GM03348 (cell line): ENCODE data around the gene ECE1.
"Not testable (repeated sequence)": the region's sequence is repeated elsewhere in the genome, so short reads cannot be mapped to it uniquely, and the experiment has no call there.

Experiments used
- DNase-seq: peaks from one replicate; pipeline ENCODE4 v3.0.0; 2012; ENCODE audit warnings: low spot score

Gene ECE1

DNA sequence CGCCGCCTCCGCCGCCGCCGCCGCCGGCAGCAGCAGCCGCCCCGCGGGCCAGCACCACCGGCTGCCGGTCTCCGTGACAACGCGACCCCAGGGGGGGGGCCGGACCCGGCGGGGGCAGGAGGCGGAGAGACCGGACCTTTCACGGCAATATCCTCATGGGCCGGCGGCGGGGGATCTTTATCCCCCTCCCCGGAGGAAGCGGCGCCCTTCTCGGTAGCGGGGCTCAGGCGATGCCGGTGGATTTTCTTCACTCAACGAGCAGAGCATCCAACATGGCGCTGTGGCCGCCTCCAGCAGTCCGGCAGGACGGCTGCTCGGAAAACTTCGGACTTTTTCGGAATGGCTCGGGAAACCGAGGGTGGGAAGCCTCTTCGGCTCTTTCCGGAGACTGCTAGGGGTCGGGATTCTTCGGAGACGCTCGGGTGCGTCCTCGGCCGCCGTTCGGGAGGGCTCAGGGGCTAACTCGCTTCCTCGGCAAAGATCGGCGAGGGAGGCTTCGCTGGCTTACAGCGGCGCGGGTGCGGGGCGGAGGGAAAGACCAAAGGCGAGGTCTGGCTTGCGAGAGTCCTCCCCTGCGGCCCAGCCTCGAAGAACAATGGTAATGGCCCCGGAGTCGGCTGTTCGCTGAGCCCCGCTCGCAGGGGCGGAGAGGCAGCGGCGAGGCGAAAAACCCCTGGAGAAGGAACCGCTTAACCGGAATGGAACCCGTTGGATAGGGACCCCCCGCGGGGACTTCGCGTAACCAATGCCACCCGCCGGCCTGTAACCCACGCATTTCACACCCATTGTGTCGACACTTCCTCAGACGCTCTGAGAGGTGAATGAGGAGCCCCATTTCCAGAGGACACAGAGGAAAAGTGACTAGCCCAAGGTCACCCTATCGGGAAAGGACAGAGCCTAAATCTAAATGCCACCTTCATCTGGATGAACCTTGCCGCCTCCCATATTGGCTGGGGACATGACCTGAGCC lies 113.4 kb downstream of the ECE1 start, which contains the start of gene EIF4G3:
Gene EIF4G3 (minus strand): TSS at position 312 of the 970 bp plus-strand sequence. CDS start 174,155 bp downstream, outside the sequence.
- peak; percentile 96 for DNase-seq

GRCh38 chr1:21175670-21176581 lies 114.3 kb downstream of the ECE1 start:
- DNase-seq = peak; percentile 45

DNA sequence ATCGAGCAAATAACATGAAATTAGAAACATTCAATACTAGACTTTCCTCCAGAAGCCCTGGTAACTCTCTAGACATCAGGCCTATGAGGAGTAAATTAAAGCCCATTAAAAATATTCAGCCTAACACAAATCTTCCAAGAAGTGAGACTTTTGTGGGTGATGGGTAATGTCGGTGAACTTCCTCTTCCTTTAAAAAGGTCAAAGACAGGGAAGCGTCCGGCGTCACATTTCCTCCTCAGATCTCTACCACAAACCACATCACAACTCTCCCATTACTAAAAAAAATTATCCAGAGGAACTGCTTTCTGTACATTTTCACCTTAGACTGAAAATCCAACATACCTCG lies 115.0 kb downstream of the ECE1 start:
- DNase-seq = no peak

DNA sequence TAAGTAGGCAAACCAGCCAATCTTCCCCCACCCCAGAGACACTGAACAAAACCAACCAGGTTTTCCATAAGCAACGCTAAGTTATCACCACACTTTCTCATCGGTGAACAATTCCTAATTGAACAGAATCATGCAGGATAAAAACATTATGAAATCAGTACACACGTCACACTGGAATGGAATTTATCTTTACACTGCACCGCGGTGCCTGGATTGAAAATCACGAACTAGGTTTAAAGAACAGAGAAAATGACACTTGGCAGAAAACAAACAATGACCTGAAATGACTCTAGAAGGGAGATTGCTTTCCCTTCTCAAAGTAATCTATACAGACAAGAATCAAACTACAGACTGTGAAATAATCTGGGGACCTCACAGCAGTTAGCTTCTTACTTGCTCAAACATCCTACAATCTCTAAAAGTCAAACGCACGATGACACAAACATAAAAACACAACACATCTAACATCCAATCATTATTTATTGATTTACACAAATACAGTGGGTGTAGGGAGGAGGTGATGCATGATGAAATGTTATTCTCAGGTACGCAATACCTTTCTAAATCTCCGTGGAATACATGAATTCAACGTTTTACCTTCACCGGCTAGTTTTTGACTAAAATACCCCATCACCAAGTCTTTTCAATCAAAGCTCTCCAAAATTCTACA lies 115.5 kb downstream of the ECE1 start:
- peak; percentile 47 for DNase-seq

DNA sequence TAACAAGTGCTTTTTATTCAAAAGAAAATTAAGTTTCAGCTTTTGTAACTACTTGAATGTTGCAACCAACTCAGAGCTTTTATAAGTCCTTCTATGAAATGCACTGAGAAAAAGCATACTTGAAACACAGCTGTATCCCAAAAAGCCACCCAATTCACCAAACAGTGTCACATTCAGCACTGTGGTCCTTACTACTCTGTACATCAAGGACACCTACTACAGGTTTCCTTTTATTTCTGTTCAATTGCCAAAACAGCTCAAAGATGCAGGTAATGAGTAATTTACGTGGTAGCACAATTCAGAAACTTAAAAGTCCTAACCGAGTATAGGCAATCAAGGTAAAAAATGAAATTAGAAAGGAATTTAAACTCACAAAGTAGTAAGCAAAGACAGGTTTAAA lies 116.0 kb downstream of the ECE1 start:
- DNase-seq = no peak

GRCh38 chr1:21173096-21173495 lies 117.2 kb downstream of the ECE1 start:
- DNase-seq = not testable (repeated sequence)

- DNase-seq = not testable (repeated sequence)
Observed at GRCh38 chr1:21170837-21171236, 119.4 kb downstream of the ECE1 start.

- DNase-seq = no peak
Observed at GRCh38 chr1:21168444-21168843, 121.8 kb downstream of the ECE1 start.
